ENCODE results near the gene WASF2.

WASF2 gene

GRCh38 chr1:27380766-27381733 is 108.9 kb downstream of the WASF2 start:
- H3K4me3 ChIP-seq (ENCODE audit: low read depth, low read length) = no peak overlapping the region
- H3K79me2 ChIP-seq = no peaks in the 10 kb centered on the region
- no peak overlapping the region for H3K4me2 ChIP-seq (ENCODE audit: low read length)
- no peaks in the 10 kb centered on the region for H3K36me3 ChIP-seq (ENCODE audit: control insufficient read depth, insufficient read depth, low read length)
- H3K27ac ChIP-seq = no peak overlapping the region
- H3K9me3 ChIP-seq (ENCODE audit: control insufficient read depth, low read length) = no peaks in the 10 kb centered on the region
- no peak overlapping the region for H3K9ac ChIP-seq
- H3K4me1 ChIP-seq = no peaks in the 10 kb centered on the region
- H2AFZ ChIP-seq = peak overlapping the region; percentile 11
- H3K27me3 ChIP-seq (ENCODE audit: control insufficient read depth, insufficient read depth, low read length) = no peaks in the 10 kb centered on the region
- no peak for TF ChIP-seq CTCF (IDR thresholded peaks at IDR 0.05)

GRCh38 chr1:27380224-27380623 is 109.7 kb downstream of the WASF2 start:
- H2AFZ ChIP-seq = no peak overlapping the region
- H3K4me1 ChIP-seq = no peaks in the 10 kb centered on the region
- H3K4me3 ChIP-seq (ENCODE audit: low read depth, low read length) = no peak overlapping the region
- no peaks in the 10 kb centered on the region for H3K9me3 ChIP-seq (ENCODE audit: control insufficient read depth, low read length)
- TF ChIP-seq CTCF (IDR thresholded peaks at IDR 0.05) = no peak
- no peaks in the 10 kb centered on the region for H3K27me3 ChIP-seq (ENCODE audit: control insufficient read depth, insufficient read depth, low read length)
- no peak overlapping the region for H3K27ac ChIP-seq
- no peak overlapping the region for H3K4me2 ChIP-seq (ENCODE audit: low read length)
- no peaks in the 10 kb centered on the region for H3K79me2 ChIP-seq
- no peak overlapping the region for H3K9ac ChIP-seq
- H3K36me3 ChIP-seq (ENCODE audit: control insufficient read depth, insufficient read depth, low read length) = no peaks in the 10 kb centered on the region

DNA sequence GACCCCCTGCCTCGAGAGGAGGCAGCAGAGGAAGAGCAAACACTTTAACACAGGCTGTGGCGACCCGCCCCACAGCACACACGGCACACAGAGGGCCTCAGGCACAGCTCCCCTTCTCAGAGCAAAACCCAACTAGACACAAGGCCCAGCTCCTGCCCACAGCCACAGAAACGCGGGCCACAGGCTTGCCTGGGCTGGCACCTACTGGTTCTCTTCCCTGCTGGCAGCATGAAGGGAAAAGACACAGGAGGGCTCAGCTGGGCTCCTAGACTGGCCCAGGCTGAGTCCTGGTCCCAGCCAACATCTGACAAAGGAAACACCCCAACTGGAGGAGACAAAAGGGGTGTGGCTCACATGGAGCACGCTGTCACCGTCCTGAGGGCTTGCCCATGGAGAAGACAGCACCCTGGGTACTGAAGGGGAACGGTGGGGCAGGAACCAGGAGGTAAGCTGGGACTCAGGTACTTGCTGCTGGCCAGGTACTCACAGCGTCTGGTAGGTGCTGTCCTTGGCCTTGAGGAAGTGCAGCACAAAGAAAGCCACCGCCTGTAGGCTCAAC is 110.3 kb downstream of the WASF2 start:
- Histone ChIP-seq H2AFZ (no peak overlapping the region), H3K9ac (no peak overlapping the region), H3K27ac (no peak overlapping the region), H3K4me2 (ENCODE audit: low read length) (no peak overlapping the region), H3K79me2 (no peaks in the 10 kb centered on the region), H3K36me3 (ENCODE audit: control insufficient read depth, insufficient read depth, low read length) (no peaks in the 10 kb centered on the region), H3K4me1 (no peaks in the 10 kb centered on the region), H3K4me3 (ENCODE audit: low read depth, low read length) (no peak overlapping the region), H3K9me3 (ENCODE audit: control insufficient read depth, low read length) (no peaks in the 10 kb centered on the region), H3K27me3 (ENCODE audit: control insufficient read depth, insufficient read depth, low read length) (no peaks in the 10 kb centered on the region)
- no peak for TF ChIP-seq CTCF (IDR thresholded peaks at IDR 0.05)

DNA sequence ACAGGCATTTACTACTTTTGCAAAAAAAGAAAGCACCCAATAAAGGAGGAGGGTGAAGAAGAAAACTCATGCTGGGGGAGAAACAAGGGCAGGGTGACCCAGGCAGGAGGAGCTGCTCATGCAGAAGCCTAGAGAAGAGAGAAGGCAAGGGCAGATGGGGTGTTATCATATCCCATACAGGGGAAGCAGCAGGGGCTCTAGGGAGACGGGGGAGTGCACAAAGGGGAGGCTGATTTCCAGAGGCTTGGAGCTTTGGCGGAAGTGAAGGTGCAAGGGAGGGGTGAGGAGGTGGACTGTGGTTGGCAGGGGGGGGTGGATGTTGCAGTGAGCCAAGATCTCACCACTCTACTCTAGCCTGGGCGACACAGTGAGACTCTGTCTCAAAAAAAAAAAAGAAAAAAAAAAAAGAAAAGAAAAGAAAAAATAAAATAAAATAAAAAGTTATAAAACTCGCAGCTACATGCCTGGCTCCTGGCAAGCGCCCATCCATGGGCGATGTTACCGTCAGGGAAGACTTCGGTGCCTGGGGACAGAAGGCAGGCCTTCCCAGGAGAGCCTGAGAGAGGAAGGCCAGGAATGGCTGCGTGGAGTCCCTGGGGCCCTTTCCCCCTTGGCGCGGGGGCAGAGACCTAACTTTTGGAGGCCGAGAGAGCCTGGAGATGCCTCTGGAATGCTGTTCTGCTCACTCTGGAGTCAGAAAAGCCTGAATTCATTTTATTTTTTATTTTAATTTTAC is 112.0 kb downstream of the WASF2 start:
- Histone ChIP-seq H3K79me2 (no peaks in the 10 kb centered on the region), H2AFZ (no peak overlapping the region), H3K4me3 (ENCODE audit: low read depth, low read length) (no peak overlapping the region), H3K36me3 (ENCODE audit: control insufficient read depth, insufficient read depth, low read length) (no peaks in the 10 kb centered on the region), H3K27me3 (ENCODE audit: control insufficient read depth, insufficient read depth, low read length) (no peaks in the 10 kb centered on the region), H3K4me1 (no peaks in the 10 kb centered on the region), H3K4me2 (ENCODE audit: low read length) (no peak overlapping the region), H3K9ac (no peak overlapping the region), H3K9me3 (ENCODE audit: control insufficient read depth, low read length) (no peaks in the 10 kb centered on the region), H3K27ac (no peak overlapping the region)
- no peak for TF ChIP-seq CTCF (IDR thresholded peaks at IDR 0.05)

All from parathyroid adenoma (tissue), 2 donors.